GM23338 (cell line): ENCODE measurements around the gene ELMO2. TPM values are rescaled to one million over a fixed set of nuclear protein-coding genes. Genes with fewer than 3 reads are reported as not detected.

ENCODE experiments used
- ATAC-seq: fragments of 200-7000 bp; cut with Tn5 transposase; 3 replicates; pipeline ENCODE4 v1.9.1; 2020
- DNase-seq: peaks from one replicate; pipeline ENCODE4 v3.0.0-alpha.2; 2015; ENCODE audit warnings: low spot score
- H2AFZ ChIP-seq: fragments of 200-600 bp; sonication (generic); 2 replicates; pipeline ENCODE4 v1.8.0; 2016; ENCODE audit warnings: antibody characterized with exemption, mild to moderate bottlenecking, moderate library complexity
- H3F3A ChIP-seq: fragments of 200-600 bp; sonication (generic); replicated peaks from 2 replicates; pipeline ENCODE4 v1.8.0; 2017; ENCODE audit warnings: antibody characterized with exemption, mixed run types, low read depth
- H3K27ac ChIP-seq: fragments of 200-600 bp; sonication (generic); 2 replicates; pipeline ENCODE4 v1.6.1; 2016; ENCODE audit warnings: low read depth
- H3K27me3 ChIP-seq: fragments of 200-600 bp; sonication (generic); 2 replicates; pipeline ENCODE4 v1.8.0; 2016; ENCODE audit warnings: mild to moderate bottlenecking, mixed run types, moderate library complexity; ENCODE audit not compliant: insufficient read depth
- H3K36me3 ChIP-seq: fragments of 200-600 bp; sonication (generic); 2 replicates; pipeline ENCODE4 v1.8.0; 2016; ENCODE audit warnings: mild to moderate bottlenecking; ENCODE audit not compliant: insufficient read depth
- H3K4me1 ChIP-seq: fragments of 200-600 bp; sonication (generic); 2 replicates; pipeline ENCODE4 v1.8.0; 2016; ENCODE audit warnings: mild to moderate bottlenecking, moderate library complexity; ENCODE audit not compliant: insufficient read depth
- H3K4me2 ChIP-seq: fragments of 200-600 bp; sonication (generic); 2 replicates; pipeline ENCODE4 v1.7.1; 2017; ENCODE audit warnings: mixed run types
- H3K4me3 ChIP-seq: fragments of 200-600 bp; sonication (generic); 2 replicates; pipeline ENCODE4 v1.6.1; 2016; ENCODE audit warnings: mixed run types
- H3K79me2 ChIP-seq: fragments of 200-600 bp; sonication (generic); replicated peaks from 2 replicates; pipeline ENCODE4 v1.8.0; 2017; ENCODE audit warnings: mild to moderate bottlenecking; ENCODE audit not compliant: insufficient read depth
- H3K9me2 ChIP-seq: fragments of 200-600 bp; sonication (generic); 2 replicates; pipeline ENCODE4 v1.8.0; 2017; ENCODE audit not compliant: insufficient read depth
- H4K20me1 ChIP-seq: fragments of 200-600 bp; sonication (generic); replicated peaks from 2 replicates; pipeline ENCODE4 v1.8.0; 2017; ENCODE audit warnings: mild to moderate bottlenecking; ENCODE audit not compliant: insufficient read depth
- H3K27ac Mint-ChIP-seq: 2 replicates; pipeline ENCODE4 v1.8.0; 2020; ENCODE audit warnings: inconsistent platforms, mild to moderate bottlenecking, moderate library complexity, mixed read lengths
- H3K27me3 Mint-ChIP-seq: 3 replicates; pipeline ENCODE4 v1.8.0; 2022; ENCODE audit warnings: low read depth, mild to moderate bottlenecking, moderate library complexity, mixed read lengths, inconsistent platforms; ENCODE audit not compliant: insufficient read depth, poor library complexity
- H3K36me3 Mint-ChIP-seq: 3 replicates; pipeline ENCODE4 v1.8.0; 2021; ENCODE audit warnings: low read depth, mild to moderate bottlenecking, inconsistent platforms, moderate library complexity, mixed read lengths
- H3K4me1 Mint-ChIP-seq: 3 replicates; pipeline ENCODE4 v1.8.0; 2020; ENCODE audit warnings: mild to moderate bottlenecking, inconsistent platforms, mixed read lengths
- H3K4me3 Mint-ChIP-seq: 3 replicates; pipeline ENCODE4 v1.8.0; 2021; ENCODE audit warnings: moderate library complexity, mild to moderate bottlenecking, inconsistent platforms, mixed read lengths
- H3K9me3 Mint-ChIP-seq: 3 replicates; pipeline ENCODE4 v1.8.0; 2020; ENCODE audit warnings: moderate library complexity, mild to moderate bottlenecking, inconsistent platforms, mixed read lengths
- CREB1 ChIP-seq: fragments of 250-450 bp; sonication (Bioruptor Pico); IDR thresholded peaks from 2 replicates; pipeline ENCODE4 v1.5.0; 2020; ENCODE audit warnings: low read depth, mild to moderate bottlenecking, moderate library complexity
- ETS1 ChIP-seq: IDR thresholded peaks from 2 replicates; pipeline ENCODE4 v1.6.1; 2016; ENCODE audit warnings: antibody characterized with exemption
- EZH2 ChIP-seq: fragments of 200-600 bp; sonication (generic); IDR thresholded peaks from one replicate; pipeline ENCODE4 v1.8.0; 2017; ENCODE audit warnings: antibody characterized with exemption, mild to moderate bottlenecking, low read depth; ENCODE audit not compliant: unreplicated experiment
- EZH2phosphoT487 ChIP-seq: fragments of 200-600 bp; sonication (generic); IDR thresholded peaks from one replicate; pipeline ENCODE4 v1.8.1; 2018; ENCODE audit warnings: antibody characterized with exemption; ENCODE audit not compliant: unreplicated experiment
- JUNB ChIP-seq: IDR thresholded peaks from one replicate; pipeline ENCODE4 v1.6.1; 2016; ENCODE audit warnings: antibody characterized with exemption; ENCODE audit not compliant: unreplicated experiment
- NANOG ChIP-seq: IDR thresholded peaks from 2 replicates; pipeline ENCODE4 v1.6.1; 2016; ENCODE audit warnings: antibody characterized with exemption, borderline replicate concordance
- POLR2AphosphoS5 ChIP-seq: IDR thresholded peaks from 2 replicates; pipeline ENCODE4 v1.6.1; 2016; ENCODE audit warnings: antibody characterized with exemption, low read depth
- STAT1 ChIP-seq: IDR thresholded peaks from one replicate; pipeline ENCODE4 v1.6.1; 2016; ENCODE audit warnings: antibody characterized with exemption; ENCODE audit not compliant: unreplicated experiment
- ZNF114 ChIP-seq: fragments of 250-450 bp; sonication (Bioruptor Pico); IDR thresholded peaks from 2 replicates; pipeline ENCODE4 v1.5.0; 2020; ENCODE audit warnings: mild to moderate bottlenecking, moderate library complexity
- ZNF331 ChIP-seq: fragments of 250-450 bp; sonication (Bioruptor Pico); IDR thresholded peaks from 2 replicates; pipeline ENCODE4 v1.5.0; 2020; ENCODE audit warnings: low read depth, mild to moderate bottlenecking, moderate library complexity
- ZNF462 ChIP-seq: fragments of 250-450 bp; sonication (Bioruptor Pico); IDR thresholded peaks from 2 replicates; pipeline ENCODE4 v1.5.0; 2020; ENCODE audit warnings: mild to moderate bottlenecking, moderate library complexity
- polyA plus RNA-seq: library from polyadenylated mRNA; unstranded; fragments of >200 nt; fragmentation: Nextera tagmentation; extraction: Ambion mirVana; gene quantifications from 2 replicates; pipeline ENCODE4 v1.2.1, GENCODE V29; 2016
- total RNA-seq: library from RNA; depleted of rRNA; stranded (reverse); fragments of >200 nt; shearing (Covaris generic); gene quantifications from 2 replicates; pipeline ENCODE4 v1.2.3, GENCODE V29; 2014
- TF ChIP-seq, protein P1 (sequence below), 2 experiments: fragments of 200-600 bp in 1 of 2; sonication (generic) in 1 of 2; conservative IDR thresholded peaks; 2 replicates each; pipeline versions ENCODE4 v1.5.1 to v1.6.1; 2016 to 2017; ENCODE audit warnings: antibody characterized with exemption in 2 of 2, low read depth in 2 of 2, mild to moderate bottlenecking in 2 of 2, moderate library complexity in 1 of 2
- TF ChIP-seq, protein P2 (sequence below): IDR thresholded peaks from one replicate; pipeline ENCODE4 v1.6.1; 2018; ENCODE audit warnings: antibody characterized with exemption; ENCODE audit not compliant: unreplicated experiment

ELMO2 gene
- total and polyA plus RNA-seq, 2 experiments from 2014 or later = 15.1 to 44.1 TPM

DNA sequence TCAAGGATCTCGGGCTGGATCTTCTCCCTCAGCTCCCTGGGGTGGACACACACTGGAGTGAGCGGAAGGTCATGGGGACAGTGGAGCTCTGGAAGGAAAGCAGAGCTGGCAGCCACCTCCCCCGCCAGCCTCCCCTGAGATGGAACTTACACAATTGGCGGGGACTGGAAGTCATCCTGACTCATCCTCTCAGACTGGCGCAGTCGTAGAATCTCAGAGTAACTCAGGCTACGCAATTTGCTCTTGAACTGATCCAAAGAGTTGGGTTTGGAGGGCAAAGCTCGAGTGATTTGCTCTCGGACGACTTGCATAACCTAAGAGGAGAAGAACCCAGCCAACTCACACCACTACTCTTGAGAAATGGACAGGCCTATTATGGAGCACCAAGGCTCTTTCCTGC is 34.8 kb downstream of the ELMO2 start:
- Histone ChIP-seq H3K27ac (no peak overlapping the region), H4K20me1 (no peaks in the 10 kb centered on the region), H3K4me1 (no peaks in the 10 kb centered on the region), H3K4me2 (no peak overlapping the region), H3K9me2 (no peaks in the 10 kb centered on the region), H3F3A (no peaks in the 10 kb centered on the region), H3K36me3 (peaks cover 39% of the 10 kb centered on the region), H3K27me3 (no peaks in the 10 kb centered on the region), H2AFZ (no peak overlapping the region), H3K4me3 (no peak overlapping the region), H3K79me2 (no peaks in the 10 kb centered on the region)
- Mint-ChIP-seq H3K36me3 (peaks cover 74% of the 10 kb centered on the region), H3K27ac (no peak overlapping the region), H3K4me1 (no peaks in the 10 kb centered on the region), H3K27me3 (peaks cover 2% of the 10 kb centered on the region), H3K4me3 (no peak overlapping the region), H3K9me3 (no peaks in the 10 kb centered on the region; the same call in 2 of the 3 replicates)
- TF ChIP-seq EZH2 (no peak), ETS1 (no peak), ZNF114 (CRISPR knock-in tag) (no peak), CREB1 (CRISPR knock-in tag) (no peak), NANOG (no peak), POLR2AphosphoS5 (no peak), STAT1 (no peak), ZNF462 (CRISPR knock-in tag) (no peak), JUNB (no peak), ZNF331 (CRISPR knock-in tag) (no peak), EZH2phosphoT487 (no peak)
- TF ChIP-seq, protein P1, sequence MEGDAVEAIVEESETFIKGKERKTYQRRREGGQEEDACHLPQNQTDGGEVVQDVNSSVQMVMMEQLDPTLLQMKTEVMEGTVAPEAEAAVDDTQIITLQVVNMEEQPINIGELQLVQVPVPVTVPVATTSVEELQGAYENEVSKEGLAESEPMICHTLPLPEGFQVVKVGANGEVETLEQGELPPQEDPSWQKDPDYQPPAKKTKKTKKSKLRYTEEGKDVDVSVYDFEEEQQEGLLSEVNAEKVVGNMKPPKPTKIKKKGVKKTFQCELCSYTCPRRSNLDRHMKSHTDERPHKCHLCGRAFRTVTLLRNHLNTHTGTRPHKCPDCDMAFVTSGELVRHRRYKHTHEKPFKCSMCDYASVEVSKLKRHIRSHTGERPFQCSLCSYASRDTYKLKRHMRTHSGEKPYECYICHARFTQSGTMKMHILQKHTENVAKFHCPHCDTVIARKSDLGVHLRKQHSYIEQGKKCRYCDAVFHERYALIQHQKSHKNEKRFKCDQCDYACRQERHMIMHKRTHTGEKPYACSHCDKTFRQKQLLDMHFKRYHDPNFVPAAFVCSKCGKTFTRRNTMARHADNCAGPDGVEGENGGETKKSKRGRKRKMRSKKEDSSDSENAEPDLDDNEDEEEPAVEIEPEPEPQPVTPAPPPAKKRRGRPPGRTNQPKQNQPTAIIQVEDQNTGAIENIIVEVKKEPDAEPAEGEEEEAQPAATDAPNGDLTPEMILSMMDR (conservative IDR thresholded peaks at IDR 0.05; ENCODE audit: low read depth in 2 of 2) = no peak
- TF ChIP-seq, protein P2, sequence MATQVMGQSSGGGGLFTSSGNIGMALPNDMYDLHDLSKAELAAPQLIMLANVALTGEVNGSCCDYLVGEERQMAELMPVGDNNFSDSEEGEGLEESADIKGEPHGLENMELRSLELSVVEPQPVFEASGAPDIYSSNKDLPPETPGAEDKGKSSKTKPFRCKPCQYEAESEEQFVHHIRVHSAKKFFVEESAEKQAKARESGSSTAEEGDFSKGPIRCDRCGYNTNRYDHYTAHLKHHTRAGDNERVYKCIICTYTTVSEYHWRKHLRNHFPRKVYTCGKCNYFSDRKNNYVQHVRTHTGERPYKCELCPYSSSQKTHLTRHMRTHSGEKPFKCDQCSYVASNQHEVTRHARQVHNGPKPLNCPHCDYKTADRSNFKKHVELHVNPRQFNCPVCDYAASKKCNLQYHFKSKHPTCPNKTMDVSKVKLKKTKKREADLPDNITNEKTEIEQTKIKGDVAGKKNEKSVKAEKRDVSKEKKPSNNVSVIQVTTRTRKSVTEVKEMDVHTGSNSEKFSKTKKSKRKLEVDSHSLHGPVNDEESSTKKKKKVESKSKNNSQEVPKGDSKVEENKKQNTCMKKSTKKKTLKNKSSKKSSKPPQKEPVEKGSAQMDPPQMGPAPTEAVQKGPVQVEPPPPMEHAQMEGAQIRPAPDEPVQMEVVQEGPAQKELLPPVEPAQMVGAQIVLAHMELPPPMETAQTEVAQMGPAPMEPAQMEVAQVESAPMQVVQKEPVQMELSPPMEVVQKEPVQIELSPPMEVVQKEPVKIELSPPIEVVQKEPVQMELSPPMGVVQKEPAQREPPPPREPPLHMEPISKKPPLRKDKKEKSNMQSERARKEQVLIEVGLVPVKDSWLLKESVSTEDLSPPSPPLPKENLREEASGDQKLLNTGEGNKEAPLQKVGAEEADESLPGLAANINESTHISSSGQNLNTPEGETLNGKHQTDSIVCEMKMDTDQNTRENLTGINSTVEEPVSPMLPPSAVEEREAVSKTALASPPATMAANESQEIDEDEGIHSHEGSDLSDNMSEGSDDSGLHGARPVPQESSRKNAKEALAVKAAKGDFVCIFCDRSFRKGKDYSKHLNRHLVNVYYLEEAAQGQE = no peak
- no peak for DNase-seq
- ATAC-seq = no peak
